IPS-15b (cell line): ENCODE data around the gene MBLAC1.

Experiments used
- H3K27me3 ChIP-seq: one replicate; pipeline ENCODE4 v1.6.1; 2013; ENCODE audit warnings: low read length; ENCODE audit not compliant: control insufficient read depth, insufficient read depth
- H3K36me3 ChIP-seq: one replicate; pipeline ENCODE4 v1.6.1; 2013; ENCODE audit warnings: low read length; ENCODE audit not compliant: control insufficient read depth, insufficient read depth
- H3K4me1 ChIP-seq: one replicate; pipeline ENCODE4 v1.6.1; 2013; ENCODE audit warnings: mild to moderate bottlenecking, low read length; ENCODE audit not compliant: control insufficient read depth, insufficient read depth
- H3K4me3 ChIP-seq: one replicate; pipeline ENCODE4 v1.5.1; 2013; ENCODE audit warnings: low read depth, low read length
- H3K9ac ChIP-seq: one replicate; pipeline ENCODE4 v1.6.1; 2013; ENCODE audit warnings: low read depth, mild to moderate bottlenecking, low read length
- H3K9me3 ChIP-seq: one replicate; pipeline ENCODE4 v1.6.1; 2013; ENCODE audit warnings: mild to moderate bottlenecking, low read length; ENCODE audit not compliant: control insufficient read depth, insufficient read depth

MBLAC1 gene

GRCh38 chr7:100089458-100090196, 37.1 kb upstream of the MBLAC1 start:
- H3K36me3 ChIP-seq = peaks cover 38% of the 10 kb centered on the region
- peak overlapping the region; percentile 93 for H3K9ac ChIP-seq
- H3K4me1 ChIP-seq = peaks cover 3% of the 10 kb centered on the region
- peak overlapping the region; percentile 94 for H3K4me3 ChIP-seq
- H3K9me3 ChIP-seq = no peaks in the 10 kb centered on the region
- H3K27me3 ChIP-seq = no peaks in the 10 kb centered on the region

DNA sequence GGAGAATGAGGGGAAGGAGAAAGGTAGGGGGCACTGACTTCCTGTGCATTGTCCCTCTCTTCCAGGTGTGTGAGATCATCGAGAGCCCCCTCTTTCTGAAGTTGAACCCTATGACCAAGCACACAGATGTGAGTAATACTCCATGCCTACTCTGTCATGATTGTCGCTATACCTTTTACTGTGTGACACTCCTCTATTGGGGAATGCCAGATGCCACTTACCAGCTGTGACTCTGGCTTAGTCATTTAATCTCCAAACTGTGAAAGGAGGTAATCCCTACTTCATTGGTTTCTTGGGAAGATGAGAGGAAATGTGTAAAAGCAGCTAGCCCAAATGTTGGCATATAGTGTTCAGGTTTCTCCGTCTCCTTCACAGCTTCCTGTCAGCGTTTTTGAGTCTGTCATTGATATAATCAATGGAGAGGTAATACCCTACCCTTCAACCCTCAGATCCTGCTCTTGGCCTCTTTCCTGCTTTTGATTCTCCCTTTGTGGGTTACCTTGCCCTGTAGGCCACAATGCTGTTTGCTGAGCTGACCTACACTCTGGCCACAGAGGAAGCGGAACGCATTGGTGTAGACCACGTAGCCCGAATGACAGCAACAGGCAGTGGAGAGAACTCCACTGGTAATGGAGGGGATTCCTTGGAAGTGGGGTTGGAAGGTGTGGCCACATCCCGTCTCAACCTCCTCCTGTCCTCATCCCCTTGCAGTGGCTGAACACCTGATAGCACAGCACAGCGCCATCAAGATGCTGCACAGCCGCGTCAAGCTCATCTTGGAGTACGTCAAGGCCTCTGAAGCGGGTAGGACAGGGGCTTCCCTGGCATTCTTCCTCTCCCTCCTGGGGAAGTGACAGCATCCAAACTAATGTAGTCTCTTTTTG, 36.0 kb upstream of the MBLAC1 start:
- Histone ChIP-seq H3K27me3 (no peaks in the 10 kb centered on the region), H3K36me3 (peaks cover 50% of the 10 kb centered on the region), H3K4me1 (peaks cover 3% of the 10 kb centered on the region), H3K9ac (no peak overlapping the region), H3K9me3 (no peaks in the 10 kb centered on the region), H3K4me3 (no peak overlapping the region)

DNA sequence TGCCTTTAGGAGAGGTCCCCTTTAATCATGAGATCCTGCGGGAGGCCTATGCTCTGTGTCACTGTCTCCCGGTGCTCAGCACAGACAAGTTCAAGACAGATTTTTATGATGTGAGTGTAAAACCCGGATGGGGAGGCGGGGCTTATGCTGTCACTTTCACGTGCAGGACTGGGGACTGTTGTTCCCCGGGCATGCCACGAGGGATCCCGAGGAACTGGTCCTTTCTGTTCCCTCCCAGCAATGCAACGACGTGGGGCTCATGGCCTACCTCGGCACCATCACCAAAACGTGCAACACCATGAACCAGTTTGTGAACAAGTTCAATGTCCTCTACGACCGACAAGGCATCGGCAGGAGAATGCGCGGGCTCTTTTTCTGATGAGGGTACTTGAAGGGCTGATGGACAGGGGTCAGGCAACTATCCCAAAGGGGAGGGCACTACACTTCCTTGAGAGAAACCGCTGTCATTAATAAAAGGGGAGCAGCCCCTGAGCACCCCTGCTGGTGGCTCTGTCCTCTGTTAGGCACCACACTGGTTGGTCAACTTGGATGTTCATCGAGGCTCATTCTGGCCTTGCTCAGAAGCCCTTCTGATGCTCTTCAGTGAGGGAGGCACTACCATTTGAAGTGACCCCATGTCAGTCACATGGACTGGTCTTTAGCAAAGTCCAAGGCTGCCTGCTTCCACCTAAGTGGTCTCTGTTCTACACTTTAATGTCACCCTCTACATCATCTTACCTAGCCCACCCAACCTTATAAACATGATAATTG, 35.2 kb upstream of the MBLAC1 start:
- Histone ChIP-seq H3K36me3 (peaks cover 55% of the 10 kb centered on the region), H3K4me1 (peaks cover 3% of the 10 kb centered on the region), H3K4me3 (no peak overlapping the region), H3K9ac (no peak overlapping the region), H3K9me3 (no peaks in the 10 kb centered on the region), H3K27me3 (no peaks in the 10 kb centered on the region)

DNA sequence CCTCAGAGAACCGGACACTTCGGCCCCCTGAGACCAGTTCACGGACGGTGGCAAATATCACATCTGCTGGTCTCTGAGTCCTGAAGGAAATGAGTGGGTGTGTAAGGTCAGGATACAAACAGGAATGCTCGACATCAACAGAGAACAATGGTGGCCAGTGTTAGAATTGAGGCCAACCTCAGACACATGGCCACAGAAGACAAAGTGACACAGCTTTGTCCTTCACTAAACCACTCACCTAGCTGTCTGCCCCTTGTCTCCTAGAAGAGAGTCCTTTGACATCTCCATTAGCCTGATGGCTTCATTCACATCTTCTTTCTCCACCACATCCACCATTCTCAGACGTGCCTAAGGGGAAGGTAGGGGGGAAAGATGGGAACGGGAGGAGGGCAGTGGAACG, 33.7 kb upstream of the MBLAC1 start:
- no peaks in the 10 kb centered on the region for H3K9me3 ChIP-seq
- H3K36me3 ChIP-seq = peaks cover 68% of the 10 kb centered on the region
- no peaks in the 10 kb centered on the region for H3K27me3 ChIP-seq
- peaks cover 3% of the 10 kb centered on the region for H3K4me1 ChIP-seq
- H3K4me3 ChIP-seq = no peak overlapping the region
- H3K9ac ChIP-seq = no peak overlapping the region

DNA sequence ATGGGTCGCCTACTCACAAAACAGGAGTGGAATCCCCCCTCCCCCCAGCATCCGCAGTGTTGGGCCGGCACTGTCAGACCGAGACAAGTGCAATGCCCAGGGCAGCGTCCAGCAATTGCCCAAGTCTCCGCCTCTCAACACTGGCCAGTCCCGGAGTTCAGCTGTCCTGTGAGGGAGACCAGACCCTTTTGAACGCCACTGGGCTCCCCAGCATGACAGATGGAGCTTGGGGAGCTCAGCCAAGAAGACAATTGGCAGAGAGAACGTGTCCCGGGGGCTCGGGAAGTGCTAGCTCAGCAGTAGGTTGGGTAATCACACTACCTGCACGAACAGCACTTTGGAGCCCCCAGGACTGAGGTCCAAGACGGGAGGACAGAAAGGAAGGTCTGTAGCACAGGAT, 33.3 kb upstream of the MBLAC1 start:
- Histone ChIP-seq H3K9ac (no peak overlapping the region), H3K4me1 (peaks cover 3% of the 10 kb centered on the region), H3K36me3 (peaks cover 72% of the 10 kb centered on the region), H3K9me3 (no peaks in the 10 kb centered on the region), H3K27me3 (no peaks in the 10 kb centered on the region), H3K4me3 (no peak overlapping the region)

DNA sequence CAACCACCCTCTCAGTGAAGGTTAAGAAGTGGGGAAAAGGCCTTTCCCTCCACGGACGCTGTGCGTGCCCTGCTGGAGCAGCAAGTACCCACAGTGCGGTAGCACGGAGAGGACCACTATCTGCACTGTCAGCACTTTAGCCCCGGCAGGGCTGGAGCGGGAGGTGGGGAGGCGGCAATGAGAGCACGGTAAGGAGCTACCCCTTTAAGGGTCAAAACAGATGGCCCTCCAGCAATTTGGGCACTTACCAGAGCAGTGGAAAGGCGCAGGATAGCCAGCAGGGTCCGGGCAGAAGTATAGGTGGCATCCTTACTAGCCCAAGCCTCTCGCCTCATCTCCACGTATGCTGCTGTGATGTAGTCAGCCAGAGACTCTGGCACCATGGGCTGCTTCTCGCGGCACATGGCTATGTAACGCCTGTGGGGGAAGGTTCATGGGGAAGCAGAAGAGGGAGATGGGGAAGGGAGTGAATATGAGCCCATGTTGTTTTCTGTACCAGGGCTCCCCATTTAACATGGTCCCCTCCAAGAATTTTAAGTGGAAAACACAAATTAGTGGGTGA, 32.8 kb upstream of the MBLAC1 start:
- no peaks in the 10 kb centered on the region for H3K9me3 ChIP-seq
- H3K36me3 ChIP-seq = peaks cover 77% of the 10 kb centered on the region
- no peak overlapping the region for H3K9ac ChIP-seq
- H3K27me3 ChIP-seq = no peaks in the 10 kb centered on the region
- no peak overlapping the region for H3K4me3 ChIP-seq
- H3K4me1 ChIP-seq = peaks cover 3% of the 10 kb centered on the region

DNA sequence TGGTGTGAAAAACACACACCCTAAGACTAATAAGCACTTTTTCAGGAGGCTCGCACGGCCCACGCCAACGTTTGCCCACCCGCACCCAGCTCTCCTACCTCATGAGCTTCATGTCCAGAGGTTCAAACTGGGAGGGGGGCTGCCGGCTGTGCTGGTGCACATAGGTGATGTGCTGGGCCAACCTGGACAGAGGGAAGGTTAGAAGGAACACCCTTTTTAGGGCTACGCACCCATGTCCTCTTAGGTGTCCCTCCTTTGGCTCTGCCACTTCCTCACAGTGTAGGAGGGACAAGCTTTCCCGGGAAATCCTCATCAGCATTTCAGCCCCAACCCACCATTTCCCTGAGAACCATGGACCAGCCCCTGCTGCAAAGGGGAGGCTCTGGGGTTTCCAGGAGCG, 31.5 kb upstream of the MBLAC1 start:
- no peaks in the 10 kb centered on the region for H3K4me1 ChIP-seq
- H3K36me3 ChIP-seq = peaks cover 87% of the 10 kb centered on the region
- H3K4me3 ChIP-seq = no peak overlapping the region
- H3K27me3 ChIP-seq = no peaks in the 10 kb centered on the region
- no peaks in the 10 kb centered on the region for H3K9me3 ChIP-seq
- H3K9ac ChIP-seq = no peak overlapping the region

GRCh38 chr7:100095704-100096103, 31.1 kb upstream of the MBLAC1 start:
- Histone ChIP-seq H3K4me1 (no peaks in the 10 kb centered on the region), H3K9me3 (no peaks in the 10 kb centered on the region), H3K9ac (no peak overlapping the region), H3K27me3 (no peaks in the 10 kb centered on the region), H3K36me3 (peaks cover 83% of the 10 kb centered on the region), H3K4me3 (no peak overlapping the region)

GRCh38 chr7:100098913-100099312, 27.9 kb upstream of the MBLAC1 start:
- Histone ChIP-seq H3K9ac (no peak overlapping the region), H3K4me1 (no peaks in the 10 kb centered on the region), H3K4me3 (no peak overlapping the region), H3K9me3 (no peaks in the 10 kb centered on the region), H3K36me3 (peaks cover 61% of the 10 kb centered on the region), H3K27me3 (no peaks in the 10 kb centered on the region)

DNA sequence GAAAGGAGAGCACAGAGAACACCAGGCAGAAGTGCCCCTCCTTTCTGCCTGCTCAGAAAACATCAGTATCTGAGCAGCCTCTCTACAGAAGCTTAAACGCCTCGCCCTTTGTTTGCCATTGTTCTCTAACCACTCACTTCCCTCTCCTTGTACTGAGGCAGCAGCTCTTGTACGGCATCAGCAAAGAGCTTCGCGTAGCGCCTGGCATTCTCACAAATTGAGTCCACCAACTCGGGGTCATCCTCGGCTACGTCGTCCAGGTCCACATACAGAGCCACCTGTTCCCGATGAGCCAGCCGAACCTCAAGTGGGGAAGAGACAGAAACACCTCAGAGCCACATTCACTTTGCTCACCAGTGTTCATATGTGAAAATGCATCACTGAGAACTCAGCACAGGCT, 27.3 kb upstream of the MBLAC1 start:
- Histone ChIP-seq H3K27me3 (no peaks in the 10 kb centered on the region), H3K9ac (peak overlapping the region; percentile 99), H3K4me1 (no peaks in the 10 kb centered on the region), H3K36me3 (peaks cover 60% of the 10 kb centered on the region), H3K9me3 (no peaks in the 10 kb centered on the region), H3K4me3 (peak overlapping the region; percentile 94)

- Histone ChIP-seq H3K36me3 (peaks cover 54% of the 10 kb centered on the region), H3K9ac (peak overlapping the region; percentile 99), H3K4me1 (no peaks in the 10 kb centered on the region), H3K27me3 (no peaks in the 10 kb centered on the region), H3K9me3 (no peaks in the 10 kb centered on the region), H3K4me3 (peak overlapping the region; percentile 94)
Observed at GRCh38 chr7:100100420-100101015, 26.2 kb upstream of the MBLAC1 start.
